Endothelial cell (in vitro differentiated cells): ENCODE measurements around the gene ATP2B2. TPM values are rescaled to one million over a fixed set of nuclear protein-coding genes. Genes with fewer than 3 reads are reported as not detected.

ENCODE experiments used
- DNase-seq: peaks from one replicate; pipeline ENCODE4 v3.0.0; 2021; ENCODE audit warnings: low spot score
- H3K27ac Mint-ChIP-seq: one replicate; pipeline ENCODE4 v1.8.0; 2021; ENCODE audit warnings: mixed read lengths, inconsistent platforms; ENCODE audit not compliant: unreplicated experiment
- H3K27me3 Mint-ChIP-seq: one replicate; pipeline ENCODE4 v1.8.0; 2021; ENCODE audit warnings: mild to moderate bottlenecking, moderate library complexity, mixed read lengths, inconsistent platforms; ENCODE audit not compliant: unreplicated experiment
- H3K36me3 Mint-ChIP-seq: one replicate; pipeline ENCODE4 v1.8.0; 2021; ENCODE audit warnings: mild to moderate bottlenecking, low read depth, mixed read lengths, inconsistent platforms; ENCODE audit not compliant: unreplicated experiment
- H3K4me1 Mint-ChIP-seq: one replicate; pipeline ENCODE4 v1.8.0; 2021; ENCODE audit warnings: mild to moderate bottlenecking, mixed read lengths, inconsistent platforms; ENCODE audit not compliant: unreplicated experiment
- H3K4me3 Mint-ChIP-seq: one replicate; pipeline ENCODE4 v1.8.0; 2021; ENCODE audit warnings: mild to moderate bottlenecking, mixed read lengths, inconsistent platforms; ENCODE audit not compliant: unreplicated experiment
- H3K9me3 Mint-ChIP-seq: one replicate; pipeline ENCODE4 v1.8.0; 2021; ENCODE audit warnings: mixed read lengths, inconsistent platforms; ENCODE audit not compliant: unreplicated experiment
- total RNA-seq: library from RNA; stranded (reverse); fragmentation: NEBNext Ultra II Directional; extraction: Animal tissue kit (Norgen Biotek cat#: 25700); gene quantifications from one replicate; pipeline ENCODE4 v1.2.1, GENCODE V29; 2021; ENCODE audit not compliant: unreplicated experiment
- TF ChIP-seq, protein P1 (sequence below): fragments of 200-600 bp; sonication (generic); IDR thresholded peaks from one replicate; pipeline ENCODE4 v1.5.0; 2021; ENCODE audit warnings: antibody characterized with exemption; ENCODE audit not compliant: unreplicated experiment

Gene ATP2B2
- total RNA-seq, 1 donor from 2014 or later = 1.7 TPM

DNA sequence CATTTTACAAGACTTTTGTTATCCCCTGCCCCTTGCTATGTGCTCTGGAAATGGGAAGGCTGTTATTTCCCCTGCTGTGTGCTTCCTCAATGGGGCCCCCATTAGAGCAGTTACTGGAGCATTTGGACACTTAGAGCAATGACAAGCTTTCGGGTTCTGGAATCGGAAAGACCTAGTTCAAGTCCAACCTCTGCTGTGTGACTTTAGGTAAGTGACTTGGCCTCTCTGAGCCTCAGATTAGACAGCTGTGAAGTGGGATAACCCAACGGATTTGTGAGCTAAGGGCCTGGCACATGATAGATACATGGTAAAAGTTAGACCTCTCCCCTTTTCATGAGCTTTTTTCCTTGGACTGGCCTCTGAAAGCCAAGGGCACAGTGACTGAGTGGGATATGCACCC lies 100.5 kb downstream of the ATP2B2 start:
- H3K27me3 Mint-ChIP-seq = peaks cover 3% of the 10 kb centered on the region
- H3K36me3 Mint-ChIP-seq = no peaks in the 10 kb centered on the region
- no peak overlapping the region for H3K27ac Mint-ChIP-seq
- H3K4me1 Mint-ChIP-seq = peaks cover 12% of the 10 kb centered on the region
- DNase-seq = no peak
- no peaks in the 10 kb centered on the region for H3K9me3 Mint-ChIP-seq
- TF ChIP-seq, protein P1, sequence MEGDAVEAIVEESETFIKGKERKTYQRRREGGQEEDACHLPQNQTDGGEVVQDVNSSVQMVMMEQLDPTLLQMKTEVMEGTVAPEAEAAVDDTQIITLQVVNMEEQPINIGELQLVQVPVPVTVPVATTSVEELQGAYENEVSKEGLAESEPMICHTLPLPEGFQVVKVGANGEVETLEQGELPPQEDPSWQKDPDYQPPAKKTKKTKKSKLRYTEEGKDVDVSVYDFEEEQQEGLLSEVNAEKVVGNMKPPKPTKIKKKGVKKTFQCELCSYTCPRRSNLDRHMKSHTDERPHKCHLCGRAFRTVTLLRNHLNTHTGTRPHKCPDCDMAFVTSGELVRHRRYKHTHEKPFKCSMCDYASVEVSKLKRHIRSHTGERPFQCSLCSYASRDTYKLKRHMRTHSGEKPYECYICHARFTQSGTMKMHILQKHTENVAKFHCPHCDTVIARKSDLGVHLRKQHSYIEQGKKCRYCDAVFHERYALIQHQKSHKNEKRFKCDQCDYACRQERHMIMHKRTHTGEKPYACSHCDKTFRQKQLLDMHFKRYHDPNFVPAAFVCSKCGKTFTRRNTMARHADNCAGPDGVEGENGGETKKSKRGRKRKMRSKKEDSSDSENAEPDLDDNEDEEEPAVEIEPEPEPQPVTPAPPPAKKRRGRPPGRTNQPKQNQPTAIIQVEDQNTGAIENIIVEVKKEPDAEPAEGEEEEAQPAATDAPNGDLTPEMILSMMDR = no peak
- no peak overlapping the region for H3K4me3 Mint-ChIP-seq

GRCh38 chr3:10404377-10404776 lies 101.0 kb downstream of the ATP2B2 start:
- no peaks in the 10 kb centered on the region for H3K36me3 Mint-ChIP-seq
- no peak overlapping the region for H3K27ac Mint-ChIP-seq
- no peaks in the 10 kb centered on the region for H3K9me3 Mint-ChIP-seq
- TF ChIP-seq, protein P1 = no peak
- peaks cover 3% of the 10 kb centered on the region for H3K27me3 Mint-ChIP-seq
- H3K4me1 Mint-ChIP-seq = peaks cover 12% of the 10 kb centered on the region
- DNase-seq = no peak
- H3K4me3 Mint-ChIP-seq = no peak overlapping the region

GRCh38 chr3:10401990-10402761 lies 103.2 kb downstream of the ATP2B2 start:
- no peaks in the 10 kb centered on the region for H3K36me3 Mint-ChIP-seq
- peaks cover 6% of the 10 kb centered on the region for H3K4me1 Mint-ChIP-seq
- H3K9me3 Mint-ChIP-seq = no peaks in the 10 kb centered on the region
- H3K27ac Mint-ChIP-seq = no peak overlapping the region
- TF ChIP-seq, protein P1 = no peak
- no peak for DNase-seq
- no peak overlapping the region for H3K4me3 Mint-ChIP-seq
- H3K27me3 Mint-ChIP-seq = peaks cover 3% of the 10 kb centered on the region

- Mint-ChIP-seq H3K36me3 (no peaks in the 10 kb centered on the region), H3K27me3 (peaks cover 5% of the 10 kb centered on the region), H3K27ac (no peak overlapping the region), H3K9me3 (no peaks in the 10 kb centered on the region), H3K4me3 (no peak overlapping the region), H3K4me1 (peaks cover 3% of the 10 kb centered on the region)
- no peak for DNase-seq
- TF ChIP-seq, protein P1 = no peak
These were observed 104.5 kb downstream of the ATP2B2 start for GRCh38 chr3:10400749-10401495.
